Rectal smooth muscle tissue (tissue), 1 donor: ENCODE results near the gene ZNF19.

Source experiments
- H3K27ac ChIP-seq: one replicate; pipeline ENCODE4 v1.7.0; 2013; ENCODE audit warnings: low read depth, low read length, inconsistent platforms
- H3K27me3 ChIP-seq: one replicate; pipeline ENCODE4 v1.7.0; 2013; ENCODE audit warnings: low read length; ENCODE audit not compliant: control insufficient read depth, insufficient read depth
- H3K36me3 ChIP-seq: one replicate; pipeline ENCODE4 v1.7.0; 2013; ENCODE audit warnings: low read length; ENCODE audit not compliant: control insufficient read depth, insufficient read depth
- H3K4me1 ChIP-seq: one replicate; pipeline ENCODE4 v1.7.0; 2013; ENCODE audit warnings: low read length; ENCODE audit not compliant: control insufficient read depth, insufficient read depth
- H3K4me3 ChIP-seq: one replicate; pipeline ENCODE4 v1.7.0; 2013; ENCODE audit warnings: low read length
- H3K9ac ChIP-seq: one replicate; pipeline ENCODE4 v1.7.0; 2013; ENCODE audit warnings: low read length

Gene ZNF19

GRCh38 chr16:71459510-71459909, 29.6 kb downstream of the ZNF19 start:
- no peak overlapping the region for H3K27ac ChIP-seq
- peaks cover 6% of the 10 kb centered on the region for H3K4me1 ChIP-seq
- H3K4me3 ChIP-seq, result no peak overlapping the region
- peaks cover 9% of the 10 kb centered on the region for H3K36me3 ChIP-seq
- no peak overlapping the region for H3K9ac ChIP-seq
- H3K27me3 ChIP-seq, result no peaks in the 10 kb centered on the region

DNA sequence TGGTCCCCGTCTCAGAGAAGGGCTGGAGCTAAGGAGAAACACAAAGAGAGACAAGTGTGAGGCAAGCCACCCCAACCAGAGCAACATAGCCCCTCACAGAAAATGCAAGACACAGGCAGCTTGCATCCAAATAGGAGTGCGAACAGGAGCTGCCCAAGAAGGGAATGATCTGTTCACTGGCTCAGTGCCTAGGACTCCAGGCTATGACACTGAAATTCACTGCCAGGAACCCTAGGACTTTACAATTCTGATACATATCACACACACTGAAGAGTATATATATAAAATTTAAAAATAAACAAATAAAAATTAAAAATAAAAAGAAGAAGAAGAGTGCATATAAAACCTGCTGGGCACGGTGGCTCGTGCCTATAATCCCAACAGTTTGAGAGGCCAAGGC, 32.3 kb downstream of the ZNF19 start:
- H3K4me1 ChIP-seq, result peaks cover 6% of the 10 kb centered on the region
- no peak overlapping the region for H3K27ac ChIP-seq

GRCh38 chr16:71453036-71453435, 36.1 kb downstream of the ZNF19 start:
- Histone ChIP-seq H3K27me3 (no peaks in the 10 kb centered on the region), H3K36me3 (peaks cover 57% of the 10 kb centered on the region), H3K27ac (no peak overlapping the region), H3K4me1 (no peaks in the 10 kb centered on the region), H3K9ac (no peak overlapping the region), H3K4me3 (no peak overlapping the region)

More for the DNA sequence above, 32.3 kb downstream of the ZNF19 start:
- H3K9ac ChIP-seq, result no peak overlapping the region
- no peak overlapping the region for H3K4me3 ChIP-seq
- peaks cover 23% of the 10 kb centered on the region for H3K36me3 ChIP-seq
- H3K27me3 ChIP-seq, result no peaks in the 10 kb centered on the region

DNA sequence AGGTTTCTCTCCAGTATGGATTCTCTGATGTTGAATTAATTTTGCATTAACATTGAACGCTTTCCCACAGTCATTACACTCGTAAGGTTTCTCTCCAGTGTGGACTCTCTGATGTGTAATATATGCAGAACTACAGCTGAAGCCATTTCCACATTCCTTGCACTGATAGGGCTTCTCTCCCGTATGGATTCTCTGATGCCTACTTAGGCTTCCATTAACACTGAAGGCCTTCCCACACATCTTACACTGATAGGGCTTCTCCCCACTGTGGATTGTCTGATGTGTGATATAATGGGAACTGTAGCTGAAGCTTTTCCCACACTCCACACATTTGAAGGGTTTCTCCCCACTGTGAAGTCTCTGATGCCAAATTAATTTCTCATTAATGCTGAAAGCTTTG, 40.1 kb downstream of the ZNF19 start:
- Histone ChIP-seq H3K4me1 (no peaks in the 10 kb centered on the region), H3K9ac (no peak overlapping the region), H3K4me3 (peak overlapping the region; percentile 37), H3K27me3 (no peaks in the 10 kb centered on the region), H3K27ac (no peak overlapping the region), H3K36me3 (peaks cover 47% of the 10 kb centered on the region)

DNA sequence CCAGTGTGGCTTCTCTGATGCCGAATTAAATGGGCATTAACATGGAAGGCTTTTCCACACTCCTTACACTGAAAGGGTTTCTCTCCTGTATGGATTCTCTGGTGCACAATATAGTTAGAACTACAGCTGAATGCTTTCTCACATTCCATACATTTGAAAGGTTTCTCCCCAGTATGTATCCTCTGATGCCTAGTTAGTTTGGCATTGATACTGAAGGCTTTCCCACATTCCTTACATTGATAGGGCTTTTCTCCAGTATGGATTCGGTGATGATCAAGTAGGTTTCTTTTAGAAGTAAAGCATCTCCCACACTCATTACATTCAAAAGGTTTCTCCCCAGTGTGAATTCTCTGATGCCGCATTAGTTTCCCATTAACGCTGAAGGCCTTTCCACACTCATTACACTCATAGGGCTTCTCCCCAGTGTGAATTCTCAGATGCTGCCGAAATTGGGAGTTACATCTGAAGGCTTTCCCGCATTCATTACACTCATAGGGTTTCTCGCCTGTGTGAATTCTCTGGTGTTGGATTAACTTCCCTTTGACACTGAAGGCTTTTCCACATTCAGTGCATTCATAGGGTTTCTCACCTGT, 40.8 kb downstream of the ZNF19 start:
- Histone ChIP-seq H3K4me3 (peak overlapping the region; percentile 29), H3K27ac (no peak overlapping the region), H3K9ac (no peak overlapping the region), H3K4me1 (no peaks in the 10 kb centered on the region), H3K27me3 (no peaks in the 10 kb centered on the region), H3K36me3 (peaks cover 46% of the 10 kb centered on the region)

- Histone ChIP-seq H3K4me1 (no peaks in the 10 kb centered on the region), H3K9ac (no peak overlapping the region), H3K4me3 (no peak overlapping the region), H3K27ac (no peak overlapping the region), H3K27me3 (peaks cover 2% of the 10 kb centered on the region), H3K36me3 (peaks cover 8% of the 10 kb centered on the region)
These were observed 45.4 kb downstream of the ZNF19 start for GRCh38 chr16:71443714-71444113.

DNA sequence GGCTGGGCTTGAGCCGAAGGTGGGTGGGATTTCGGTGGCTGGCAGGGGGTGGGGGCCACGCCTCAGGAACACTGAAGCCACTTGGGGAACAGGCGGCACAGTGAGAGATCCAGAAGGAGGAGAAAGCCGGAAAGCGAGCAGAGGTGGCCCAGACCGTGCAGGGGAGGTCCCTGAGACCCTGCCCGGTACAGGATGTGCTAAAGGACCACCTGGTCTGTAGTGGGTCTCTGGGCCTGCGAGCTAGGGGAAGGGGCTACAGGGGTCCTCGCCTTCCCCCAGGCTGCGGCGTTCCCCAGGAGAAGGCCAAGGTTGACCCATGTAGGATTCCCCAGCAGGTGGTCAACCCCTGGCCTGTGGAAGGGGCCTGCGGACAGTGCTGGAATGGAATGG, 47.1 kb downstream of the ZNF19 start, which contains the start of gene TLE7:
TLE7 (minus strand) TSS at position 4 of the 390 bp plus-strand sequence. CDS start 8,730 bp downstream, outside the sequence.
- no peak within 1 kb of the TSS for H3K27ac ChIP-seq
- H3K9ac ChIP-seq, result no peak within 1 kb of the TSS
- no peak within 1 kb of the TSS for H3K4me3 ChIP-seq
- H3K36me3 ChIP-seq, result no peaks in the 10 kb centered on the region
- peaks cover 2% of the 10 kb centered on the region for H3K27me3 ChIP-seq
- H3K4me1 ChIP-seq, result no peaks in the 10 kb centered on the region

DNA sequence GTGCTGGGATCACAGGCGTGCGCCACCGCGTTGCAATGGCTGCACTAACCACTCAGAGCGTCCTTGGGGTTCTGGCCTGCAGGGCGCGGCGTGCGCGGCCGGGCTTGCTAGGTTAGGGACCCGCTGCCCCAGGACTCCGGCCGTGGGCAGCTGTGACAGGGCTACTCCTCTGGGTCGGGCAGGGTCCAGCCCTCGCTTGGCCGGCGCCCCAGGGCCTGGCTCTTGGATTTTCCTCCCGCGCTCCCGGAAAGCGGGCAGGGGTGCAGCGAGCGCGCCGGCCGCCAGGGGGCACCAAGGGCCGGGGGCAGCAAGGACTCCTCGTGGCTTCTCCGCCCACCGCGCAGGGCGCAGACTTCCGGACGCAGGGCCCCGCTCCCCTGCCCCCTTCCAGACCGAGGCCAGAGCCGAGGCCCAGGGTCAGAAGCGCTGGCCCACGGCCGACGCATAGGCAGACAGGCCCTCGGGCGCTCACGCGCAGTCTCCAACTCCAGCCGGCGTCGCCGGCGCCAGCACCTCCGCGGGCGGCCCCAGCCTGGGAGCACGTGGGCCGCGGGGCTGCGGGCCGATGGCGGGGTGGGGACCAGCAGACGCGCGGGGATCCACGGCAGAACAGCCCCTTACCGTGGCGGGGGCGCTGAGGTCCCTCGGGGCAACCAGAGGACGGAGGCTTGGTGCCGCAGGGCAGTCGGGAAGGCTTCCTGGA, 47.6 kb downstream of the ZNF19 start:
- Histone ChIP-seq H3K4me1 (no peaks in the 10 kb centered on the region), H3K9ac (no peak overlapping the region), H3K36me3 (no peaks in the 10 kb centered on the region), H3K4me3 (no peak overlapping the region), H3K27me3 (peaks cover 2% of the 10 kb centered on the region), H3K27ac (no peak overlapping the region)

DNA sequence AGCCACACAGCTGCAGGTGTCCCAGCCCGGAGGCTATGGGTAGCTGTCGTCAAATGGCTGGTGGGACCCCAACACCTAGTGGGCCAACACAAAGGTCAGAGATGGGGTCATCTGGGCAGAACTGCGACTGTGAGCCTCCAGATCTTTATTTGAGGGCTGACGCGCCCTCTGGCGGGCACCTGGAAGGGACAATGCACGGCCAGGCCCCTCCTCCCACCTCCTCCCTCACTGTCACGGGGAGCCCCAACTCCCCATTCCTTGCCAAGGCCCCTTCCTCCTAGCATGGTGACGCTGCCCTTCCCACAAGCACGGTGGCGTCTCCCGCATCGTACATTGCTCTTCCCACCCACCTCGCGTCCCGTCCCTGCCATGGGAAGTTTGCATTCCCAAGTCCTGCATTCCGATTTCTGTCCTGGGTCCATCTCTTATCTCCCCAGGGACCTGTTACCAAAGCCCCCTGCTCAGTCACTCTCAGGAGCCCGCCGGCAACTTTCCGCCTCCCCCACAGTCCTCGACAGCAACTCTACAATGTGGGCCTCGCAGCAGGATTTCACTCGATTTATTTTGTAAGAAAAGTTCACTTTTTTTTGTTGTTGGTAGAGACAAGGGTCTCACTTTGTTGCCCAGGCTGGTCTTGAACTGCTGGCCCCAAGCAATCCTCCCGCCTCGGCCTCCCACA, 48.3 kb downstream of the ZNF19 start:
- no peak overlapping the region for H3K27ac ChIP-seq
- H3K27me3 ChIP-seq, result peaks cover 2% of the 10 kb centered on the region
- H3K9ac ChIP-seq, result no peak overlapping the region
- H3K4me3 ChIP-seq, result no peak overlapping the region
- no peaks in the 10 kb centered on the region for H3K36me3 ChIP-seq
- H3K4me1 ChIP-seq, result no peaks in the 10 kb centered on the region

GRCh38 chr16:71439523-71439922, 49.6 kb downstream of the ZNF19 start:
- Histone ChIP-seq H3K27me3 (peaks cover 2% of the 10 kb centered on the region), H3K36me3 (no peaks in the 10 kb centered on the region), H3K27ac (no peak overlapping the region), H3K4me1 (no peaks in the 10 kb centered on the region), H3K9ac (no peak overlapping the region), H3K4me3 (no peak overlapping the region)

DNA sequence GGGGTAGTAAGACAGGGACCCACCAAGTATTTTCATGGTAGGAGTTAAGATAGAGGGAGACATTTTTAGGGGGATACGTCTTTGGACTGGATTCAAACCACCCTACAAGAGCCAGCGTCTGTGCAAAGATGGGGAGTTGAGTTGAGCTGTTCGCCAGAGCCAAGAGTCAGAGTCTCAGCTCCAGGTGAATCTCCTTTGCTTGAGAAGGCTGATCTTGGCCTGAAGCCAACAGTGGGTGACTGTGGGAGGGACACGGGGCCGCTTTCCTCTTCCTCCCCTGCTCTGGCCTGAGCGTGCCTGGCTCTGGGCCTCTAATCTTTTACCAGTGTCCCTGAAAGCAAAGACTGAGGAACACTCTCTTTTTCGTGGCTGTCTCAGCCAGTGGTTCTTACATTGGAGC, 52.7 kb downstream of the ZNF19 start:
- Histone ChIP-seq H3K36me3 (no peaks in the 10 kb centered on the region), H3K27ac (no peak overlapping the region), H3K4me3 (no peak overlapping the region), H3K9ac (no peak overlapping the region), H3K4me1 (no peaks in the 10 kb centered on the region), H3K27me3 (peaks cover 2% of the 10 kb centered on the region)

DNA sequence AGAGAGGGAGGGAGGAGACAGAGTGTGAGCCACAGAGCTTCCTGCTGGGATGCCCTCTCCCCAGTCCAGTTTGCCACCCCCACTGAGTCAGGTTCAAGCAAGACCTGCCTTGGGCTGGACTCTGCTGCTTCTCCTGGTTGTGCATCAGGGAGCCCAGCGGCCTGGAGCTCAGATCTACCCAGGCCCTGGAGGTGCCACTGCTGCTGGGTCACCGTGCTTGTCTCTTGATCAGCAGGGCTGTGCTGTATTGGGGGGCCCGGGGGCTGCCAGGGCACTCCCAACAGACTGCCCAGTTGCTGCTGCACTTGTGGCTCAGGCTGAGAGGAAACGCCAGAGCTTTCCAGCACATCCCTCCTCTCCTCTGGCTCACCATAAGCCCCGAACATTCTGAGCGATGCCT, 56.2 kb downstream of the ZNF19 start:
- H3K9ac ChIP-seq, result no peak overlapping the region
- H3K27ac ChIP-seq, result no peak overlapping the region
- no peaks in the 10 kb centered on the region for H3K4me1 ChIP-seq
- no peak overlapping the region for H3K4me3 ChIP-seq
- H3K36me3 ChIP-seq, result no peaks in the 10 kb centered on the region
- H3K27me3 ChIP-seq, result no peaks in the 10 kb centered on the region
